ENCODE data around the gene COL27A1. TPM values are rescaled to one million over a fixed set of nuclear protein-coding genes. Genes with fewer than 3 reads are reported as not detected.

COL27A1 gene
- total and polyA plus RNA-seq, 2 donors from 2014 or later = 13.6 to 45.6 TPM

DNA sequence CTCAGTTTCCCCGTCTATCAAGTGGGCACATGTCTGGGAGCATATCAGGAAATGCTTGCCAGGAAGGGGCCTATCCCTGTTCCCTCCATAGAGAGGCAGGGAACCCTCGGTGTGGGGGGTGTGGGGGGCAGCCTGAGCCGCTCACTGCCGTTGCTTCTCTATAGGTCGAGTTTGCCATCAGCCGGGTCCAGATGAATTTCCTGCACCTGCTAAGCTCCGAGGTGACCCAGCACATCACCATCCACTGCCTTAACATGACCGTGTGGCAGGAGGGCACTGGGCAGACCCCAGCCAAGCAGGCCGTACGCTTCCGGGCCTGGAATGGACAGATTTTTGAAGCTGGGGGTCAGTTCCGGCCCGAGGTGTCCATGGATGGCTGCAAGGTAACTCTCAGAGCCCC is 153.8 kb downstream of the COL27A1 start:
- DNase-seq = peak in 2 of 5 donors; percentile 31 to 32
- Histone ChIP-seq H3K9me3 (ENCODE audit: control insufficient read depth in 2 of 3, insufficient read depth in 1 of 3, low read length in 3 of 3) (no peaks in the 10 kb centered on the region), H3K27me3 (ENCODE audit: control insufficient read depth, insufficient read depth, low read length) (no peaks in the 10 kb centered on the region), H3K9ac (ENCODE audit: low read length in 3 of 3) (no peak overlapping the region), H3K4me1 (ENCODE audit: control insufficient read depth in 2 of 3, insufficient read depth in 2 of 3, low read depth in 1 of 3, low read length in 3 of 3) (peaks cover 0 to 6% (median 0%) of the 10 kb centered on the region in 3 donors), H3K27ac (ENCODE audit: low read depth in 2 of 2, low read length in 2 of 2) (no peak overlapping the region), H3K4me3 (ENCODE audit: low read length in 3 of 3) (no peak overlapping the region), H3K36me3 (ENCODE audit: control insufficient read depth in 2 of 3, insufficient read depth in 3 of 3, low read length in 3 of 3) (peaks cover 0 to 5% (median 0%) of the 10 kb centered on the region in 3 donors)
- TF ChIP-seq, protein P1, sequence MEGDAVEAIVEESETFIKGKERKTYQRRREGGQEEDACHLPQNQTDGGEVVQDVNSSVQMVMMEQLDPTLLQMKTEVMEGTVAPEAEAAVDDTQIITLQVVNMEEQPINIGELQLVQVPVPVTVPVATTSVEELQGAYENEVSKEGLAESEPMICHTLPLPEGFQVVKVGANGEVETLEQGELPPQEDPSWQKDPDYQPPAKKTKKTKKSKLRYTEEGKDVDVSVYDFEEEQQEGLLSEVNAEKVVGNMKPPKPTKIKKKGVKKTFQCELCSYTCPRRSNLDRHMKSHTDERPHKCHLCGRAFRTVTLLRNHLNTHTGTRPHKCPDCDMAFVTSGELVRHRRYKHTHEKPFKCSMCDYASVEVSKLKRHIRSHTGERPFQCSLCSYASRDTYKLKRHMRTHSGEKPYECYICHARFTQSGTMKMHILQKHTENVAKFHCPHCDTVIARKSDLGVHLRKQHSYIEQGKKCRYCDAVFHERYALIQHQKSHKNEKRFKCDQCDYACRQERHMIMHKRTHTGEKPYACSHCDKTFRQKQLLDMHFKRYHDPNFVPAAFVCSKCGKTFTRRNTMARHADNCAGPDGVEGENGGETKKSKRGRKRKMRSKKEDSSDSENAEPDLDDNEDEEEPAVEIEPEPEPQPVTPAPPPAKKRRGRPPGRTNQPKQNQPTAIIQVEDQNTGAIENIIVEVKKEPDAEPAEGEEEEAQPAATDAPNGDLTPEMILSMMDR (IDR thresholded peaks at IDR 0.05; ENCODE audit: borderline replicate concordance, extremely low read depth, insufficient read depth) = no peak
- no peak for FAIRE-seq
- intact Hi-C loops (cut with DNase I) = no loop called here

DNA sequence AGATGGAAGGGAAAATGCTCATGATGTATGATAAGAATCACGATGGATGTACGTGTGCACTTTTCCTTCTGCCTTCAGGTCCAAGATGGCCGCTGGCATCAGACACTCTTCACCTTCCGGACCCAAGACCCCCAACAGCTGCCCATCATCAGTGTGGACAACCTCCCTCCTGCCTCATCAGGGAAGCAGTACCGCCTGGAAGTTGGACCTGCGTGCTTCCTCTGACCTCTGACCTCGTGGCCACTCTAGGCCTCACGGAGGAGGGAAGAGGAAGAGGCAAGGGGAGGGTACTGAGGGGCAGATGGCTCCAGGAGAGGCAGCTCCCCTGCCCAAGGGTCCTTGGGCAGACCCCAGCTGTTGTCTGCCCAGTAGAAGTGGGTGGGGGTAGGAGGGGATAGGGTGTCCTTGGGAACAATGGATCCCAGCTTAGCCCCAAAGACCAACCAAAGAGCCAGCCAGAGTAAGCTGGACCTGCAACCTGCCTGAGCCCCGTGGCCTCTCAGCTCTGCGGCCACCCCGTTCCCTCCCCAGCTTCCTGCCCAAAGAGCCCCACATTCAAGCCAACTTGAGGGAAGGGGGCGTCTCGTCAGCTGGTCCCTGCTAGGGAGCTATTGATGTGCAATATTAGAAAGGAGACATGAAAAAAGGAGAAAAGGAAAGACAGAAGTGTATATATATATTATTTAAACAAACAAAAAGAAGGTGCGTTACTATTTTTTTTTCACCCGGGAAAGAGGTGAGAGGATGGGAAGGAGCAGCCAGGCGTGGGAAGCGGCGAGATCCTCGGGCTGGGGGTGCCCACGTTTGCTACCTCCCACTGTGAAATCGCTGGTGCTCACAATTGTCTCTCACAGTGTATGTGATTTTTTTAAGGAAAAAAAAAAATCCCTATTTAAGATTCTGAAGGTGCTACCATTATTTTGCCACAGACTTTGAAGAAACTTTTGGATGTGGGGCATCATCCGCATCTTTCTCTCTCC is 155.4 kb downstream of the COL27A1 start:
- Histone ChIP-seq H3K9me3 (ENCODE audit: control insufficient read depth in 2 of 3, insufficient read depth in 1 of 3, low read length in 3 of 3) (no peaks in the 10 kb centered on the region), H3K36me3 (ENCODE audit: control insufficient read depth in 2 of 3, insufficient read depth in 3 of 3, low read length in 3 of 3) (peaks cover 0 to 5% (median 0%) of the 10 kb centered on the region in 3 donors), H3K27ac (ENCODE audit: low read depth in 2 of 2, low read length in 2 of 2) (no peak overlapping the region), H3K4me3 (ENCODE audit: low read length in 3 of 3) (no peak overlapping the region), H3K4me1 (ENCODE audit: control insufficient read depth in 2 of 3, insufficient read depth in 2 of 3, low read depth in 1 of 3, low read length in 3 of 3) (no peaks in the 10 kb centered on the region), H3K27me3 (ENCODE audit: control insufficient read depth, insufficient read depth, low read length) (no peaks in the 10 kb centered on the region), H3K9ac (ENCODE audit: low read length in 3 of 3) (no peak overlapping the region)
- DNase-seq (peak in 2 of 5 donors; percentile 31 to 32), FAIRE-seq (no peak)
- intact Hi-C loops (cut with DNase I) = no loop called here
- TF ChIP-seq, protein P1 (IDR thresholded peaks at IDR 0.05; ENCODE audit: borderline replicate concordance, extremely low read depth, insufficient read depth) = no peak

DNA sequence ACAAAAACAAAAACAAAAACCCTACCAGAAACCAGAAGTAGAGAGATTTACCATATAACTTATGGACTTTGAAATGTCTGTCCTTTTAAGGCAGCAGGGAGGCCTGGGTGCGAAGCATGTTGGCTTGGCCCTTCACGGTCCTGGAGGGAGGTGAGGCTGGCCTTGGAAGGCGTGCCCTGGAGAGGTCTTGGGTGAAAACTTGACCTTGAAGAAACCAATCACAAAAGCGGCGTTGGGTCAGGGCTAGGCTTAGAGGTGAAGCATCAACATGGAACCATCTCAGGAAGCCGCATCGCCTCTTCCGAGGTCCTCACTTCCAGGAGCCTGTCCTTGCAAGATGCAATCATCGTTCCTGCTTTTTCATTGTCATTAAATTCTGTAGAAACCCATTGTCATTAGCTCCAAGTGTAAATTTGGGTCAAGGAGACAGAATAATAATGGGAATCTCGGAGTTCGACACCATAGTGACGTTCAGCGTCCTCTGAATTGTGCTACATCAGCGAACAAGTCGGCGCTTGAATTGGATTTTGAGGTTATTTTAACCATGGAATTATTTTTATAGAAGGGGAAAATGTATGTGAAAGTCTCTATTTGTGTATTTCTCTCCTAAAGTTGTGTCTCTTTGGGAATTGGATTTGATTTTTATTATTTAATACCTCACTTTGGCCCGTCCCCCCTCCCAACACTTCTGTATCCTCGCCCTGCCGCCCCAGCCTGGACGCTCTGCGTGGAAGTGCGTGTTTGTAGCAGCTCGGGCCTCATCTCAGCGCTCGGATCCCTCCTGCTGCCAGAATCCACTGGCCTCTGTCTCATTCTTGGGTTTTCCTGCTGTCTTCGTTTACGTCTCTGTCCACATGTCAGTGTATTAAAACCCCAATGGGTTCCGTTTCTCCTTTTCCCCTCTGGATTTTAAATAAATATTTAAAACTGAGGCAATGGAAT is 156.5 kb downstream of the COL27A1 start:
- Histone ChIP-seq H3K9ac (ENCODE audit: low read length in 3 of 3) (no peak overlapping the region), H3K27me3 (ENCODE audit: control insufficient read depth, insufficient read depth, low read length) (no peaks in the 10 kb centered on the region), H3K4me3 (ENCODE audit: low read length in 3 of 3) (no peak overlapping the region), H3K27ac (ENCODE audit: low read depth in 2 of 2, low read length in 2 of 2) (no peak overlapping the region), H3K4me1 (ENCODE audit: control insufficient read depth in 2 of 3, insufficient read depth in 2 of 3, low read depth in 1 of 3, low read length in 3 of 3) (no peaks in the 10 kb centered on the region), H3K36me3 (ENCODE audit: control insufficient read depth in 2 of 3, insufficient read depth in 3 of 3, low read length in 3 of 3) (peaks cover 0 to 5% (median 0%) of the 10 kb centered on the region in 3 donors), H3K9me3 (ENCODE audit: control insufficient read depth in 2 of 3, insufficient read depth in 1 of 3, low read length in 3 of 3) (no peaks in the 10 kb centered on the region)
- peak in 2 of 5 donors; percentile 24 to 36 for DNase-seq
- FAIRE-seq = no peak
- intact Hi-C loops (cut with DNase I) = no loop called here
- TF ChIP-seq, protein P1 (IDR thresholded peaks at IDR 0.05; ENCODE audit: borderline replicate concordance, extremely low read depth, insufficient read depth) = no peak

Measured in kidney (tissue), 14 donors.